Fibroblast of skin of left biceps (primary cell): ENCODE results near the gene FPR3.
"Not testable (repeated sequence)": the region's sequence is repeated elsewhere in the genome, so short reads cannot be mapped to it uniquely, and the experiment has no call there.

Experiments used
- DNase-seq, 2 experiments: peaks; one replicate each; pipeline ENCODE4 v3.0.0-alpha.2; 2013; ENCODE audit warnings: low read depth in 2 of 2

Gene FPR3

GRCh38 chr19:51784109-51784785 is 10.7 kb upstream of the FPR3 start:
- no peak for DNase-seq

GRCh38 chr19:51784922-51785690 is 9.9 kb upstream of the FPR3 start:
- DNase-seq: no peak

- DNase-seq: no peak
These were observed 8.1 kb upstream of the FPR3 start for GRCh38 chr19:51786646-51787494.

GRCh38 chr19:51788029-51788428 is 6.9 kb upstream of the FPR3 start:
- no peak for DNase-seq

GRCh38 chr19:51789061-51789795 is 5.7 kb upstream of the FPR3 start:
- DNase-seq: no peak

GRCh38 chr19:51792932-51793331 is 2.0 kb upstream of the FPR3 start:
- no peak for DNase-seq

GRCh38 chr19:51793994-51794393 is 963 bp upstream of the FPR3 start:
- DNase-seq: no peak

GRCh38 chr19:51796195-51796679 is 1.3 kb downstream of the FPR3 start:
- no peak for DNase-seq

GRCh38 chr19:51797480-51797879 is 2.5 kb downstream of the FPR3 start:
- no peak for DNase-seq

- no peak for DNase-seq
These were observed 3.1 kb downstream of the FPR3 start for GRCh38 chr19:51798062-51798461.

- DNase-seq: peak; percentile 77 to 83
These were observed 4.2 kb downstream of the FPR3 start for GRCh38 chr19:51799034-51799773.

- DNase-seq: no peak
These were observed 5.0 kb downstream of the FPR3 start for GRCh38 chr19:51799774-51800472.

GRCh38 chr19:51800473-51801244 is 5.7 kb downstream of the FPR3 start:
- DNase-seq: no peak

- no peak for DNase-seq
These were observed 7.8 kb downstream of the FPR3 start for GRCh38 chr19:51802775-51803174.

- DNase-seq: no peak
These were observed 8.6 kb downstream of the FPR3 start for GRCh38 chr19:51803519-51803918.

GRCh38 chr19:51803967-51804366 is 9.0 kb downstream of the FPR3 start:
- no peak for DNase-seq

- not testable (repeated sequence) for DNase-seq
These were observed 9.8 kb downstream of the FPR3 start for GRCh38 chr19:51804789-51805188.

- not testable (repeated sequence) for DNase-seq
These were observed 10.4 kb downstream of the FPR3 start for GRCh38 chr19:51805396-51805795.

- not testable (repeated sequence) for DNase-seq
These were observed 11.6 kb downstream of the FPR3 start for GRCh38 chr19:51806571-51806970.
